H1 (cell line): ENCODE results near the gene AFAP1L2.

Source experiments
- FOSL1 ChIP-seq: IDR thresholded peaks from 2 replicates; pipeline ENCODE4 v1.6.1; 2011; ENCODE audit warnings: mild to moderate bottlenecking, low read depth, low read length, moderate library complexity; ENCODE audit not compliant: insufficient read depth
- GABPA ChIP-seq: IDR thresholded peaks from 2 replicates; pipeline ENCODE4 v1.6.1; 2011; ENCODE audit warnings: mild to moderate bottlenecking, low read length, moderate library complexity, borderline replicate concordance; ENCODE audit not compliant: insufficient read depth
- POLR2A ChIP-seq, 2 experiments: IDR thresholded peaks; 1 replicate in 1 of 2; 2 replicates in 1 of 2; pipeline ENCODE4 v1.6.1; 2011; ENCODE audit warnings: low read depth in 2 of 2, low read length in 2 of 2, mild to moderate bottlenecking in 2 of 2; ENCODE audit errors: control extremely low read depth in 1 of 2
- POLR2AphosphoS5 ChIP-seq: IDR thresholded peaks from 2 replicates; pipeline ENCODE4 v1.6.1; 2011; ENCODE audit warnings: low read depth, low read length
- SP1 ChIP-seq: IDR thresholded peaks from 2 replicates; pipeline ENCODE4 v1.6.1; 2011; ENCODE audit warnings: low read depth, low read length
- TBP ChIP-seq: IDR thresholded peaks from 2 replicates; pipeline ENCODE4 v1.6.1; 2011; ENCODE audit warnings: low read depth, low read length, improper control_type of control experiment
- YY1 ChIP-seq: IDR thresholded peaks from 2 replicates; pipeline ENCODE4 v1.6.1; 2011; ENCODE audit warnings: low read depth, mild to moderate bottlenecking, low read length
- TF ChIP-seq, protein P1 (sequence below), 3 experiments: IDR thresholded peaks; 1 replicate in 2 of 3; 2 replicates in 1 of 3; pipeline versions ENCODE4 v1.5.1 to v1.6.1; 2011; ENCODE audit warnings: low read length in 3 of 3, mild to moderate bottlenecking in 3 of 3, inconsistent platforms in 2 of 3, low read depth in 1 of 3, moderate library complexity in 1 of 3; ENCODE audit not compliant: insufficient read depth in 1 of 3; ENCODE audit errors: control extremely low read depth in 1 of 3
- TF ChIP-seq, protein P2 (sequence below): IDR thresholded peaks from 2 replicates; pipeline ENCODE4 v1.6.1; 2012; ENCODE audit warnings: inconsistent platforms

DNA sequence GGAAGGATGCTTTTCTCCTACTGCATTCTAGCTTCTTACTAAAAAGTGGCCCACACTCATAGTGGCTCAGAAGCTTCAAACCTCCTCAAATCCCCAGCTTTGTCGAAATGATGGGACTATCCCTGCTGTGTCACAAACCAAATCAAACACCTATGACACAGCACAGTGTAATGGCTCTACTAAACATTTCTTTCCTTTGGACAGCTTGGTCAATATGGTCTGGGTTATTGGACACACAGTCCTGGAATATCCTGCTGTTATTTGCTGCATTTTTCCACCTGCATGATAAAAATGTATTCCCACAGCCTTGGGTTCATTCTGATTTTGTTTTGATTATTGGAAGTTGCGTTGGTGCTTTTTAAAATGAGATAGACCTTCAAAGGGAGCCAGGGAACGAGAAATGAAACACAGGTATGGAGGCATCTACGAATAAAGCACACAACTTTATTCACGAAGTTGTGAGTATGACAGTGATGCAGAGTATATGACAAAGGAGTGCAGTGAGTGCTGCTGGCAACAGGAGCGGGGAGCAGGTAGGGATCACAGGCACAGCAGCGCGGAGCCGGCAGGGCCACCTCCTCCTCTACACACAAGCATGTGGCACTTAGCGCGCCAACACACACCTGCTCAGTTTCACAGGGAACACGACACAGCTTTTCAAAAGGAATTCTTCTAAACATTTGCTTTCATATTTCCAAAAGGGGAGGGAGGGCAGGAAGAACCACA is 26.5 kb upstream of the AFAP1L2 start:
- TF ChIP-seq GABPA (no peak), POLR2AphosphoS5 (no peak), POLR2A (IDR thresholded peaks at IDR 0.05; ENCODE audit: control extremely low read depth in 1 of 2, low read depth in 2 of 2, low read length in 2 of 2) (no peak), YY1 (no peak), SP1 (no peak), TBP (no peak), FOSL1 (no peak)
- TF ChIP-seq, protein P1, sequence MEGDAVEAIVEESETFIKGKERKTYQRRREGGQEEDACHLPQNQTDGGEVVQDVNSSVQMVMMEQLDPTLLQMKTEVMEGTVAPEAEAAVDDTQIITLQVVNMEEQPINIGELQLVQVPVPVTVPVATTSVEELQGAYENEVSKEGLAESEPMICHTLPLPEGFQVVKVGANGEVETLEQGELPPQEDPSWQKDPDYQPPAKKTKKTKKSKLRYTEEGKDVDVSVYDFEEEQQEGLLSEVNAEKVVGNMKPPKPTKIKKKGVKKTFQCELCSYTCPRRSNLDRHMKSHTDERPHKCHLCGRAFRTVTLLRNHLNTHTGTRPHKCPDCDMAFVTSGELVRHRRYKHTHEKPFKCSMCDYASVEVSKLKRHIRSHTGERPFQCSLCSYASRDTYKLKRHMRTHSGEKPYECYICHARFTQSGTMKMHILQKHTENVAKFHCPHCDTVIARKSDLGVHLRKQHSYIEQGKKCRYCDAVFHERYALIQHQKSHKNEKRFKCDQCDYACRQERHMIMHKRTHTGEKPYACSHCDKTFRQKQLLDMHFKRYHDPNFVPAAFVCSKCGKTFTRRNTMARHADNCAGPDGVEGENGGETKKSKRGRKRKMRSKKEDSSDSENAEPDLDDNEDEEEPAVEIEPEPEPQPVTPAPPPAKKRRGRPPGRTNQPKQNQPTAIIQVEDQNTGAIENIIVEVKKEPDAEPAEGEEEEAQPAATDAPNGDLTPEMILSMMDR (IDR thresholded peaks at IDR 0.05; ENCODE audit: control extremely low read depth in 1 of 3, insufficient read depth in 1 of 3, low read depth in 1 of 3, low read length in 3 of 3): no peak
- TF ChIP-seq, protein P2, sequence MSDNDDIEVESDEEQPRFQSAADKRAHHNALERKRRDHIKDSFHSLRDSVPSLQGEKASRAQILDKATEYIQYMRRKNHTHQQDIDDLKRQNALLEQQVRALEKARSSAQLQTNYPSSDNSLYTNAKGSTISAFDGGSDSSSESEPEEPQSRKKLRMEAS: no peak
